HG03103 (cell line): Measurements from ENCODE around the gene REEP1.

Source experiments
- ATAC-seq: cut with Tn5 transposase; IDR thresholded peaks from one replicate; pipeline ENCODE4 v1.9.1; 2021; ENCODE audit warnings: low read depth; ENCODE audit not compliant: unreplicated experiment

The REEP1 gene

GRCh38 chr2:86308984-86309695 lies 28.3 kb downstream of the REEP1 start:
- ATAC-seq, result no peak

- ATAC-seq, result no peak
These were observed 29.1 kb downstream of the REEP1 start for GRCh38 chr2:86308356-86308755.

- ATAC-seq, result no peak
These were observed 30.0 kb downstream of the REEP1 start for GRCh38 chr2:86307431-86307830.

GRCh38 chr2:86305915-86306254 lies 31.5 kb downstream of the REEP1 start:
- ATAC-seq, result no peak

GRCh38 chr2:86305195-86305914 lies 32.1 kb downstream of the REEP1 start:
- no peak for ATAC-seq

GRCh38 chr2:86304416-86304815 lies 33.0 kb downstream of the REEP1 start:
- ATAC-seq, result no peak

- ATAC-seq, result no peak
These were observed 35.1 kb downstream of the REEP1 start for GRCh38 chr2:86302320-86302719.

GRCh38 chr2:86301711-86302202 lies 35.7 kb downstream of the REEP1 start:
- ATAC-seq, result no peak

GRCh38 chr2:86301009-86301408 lies 36.4 kb downstream of the REEP1 start:
- no peak for ATAC-seq

- ATAC-seq, result no peak
These were observed 36.9 kb downstream of the REEP1 start for GRCh38 chr2:86300496-86300895.

GRCh38 chr2:86298411-86299390 lies 38.7 kb downstream of the REEP1 start:
- ATAC-seq, result no peak

GRCh38 chr2:86297382-86298147 lies 39.9 kb downstream of the REEP1 start:
- ATAC-seq, result no peak

- ATAC-seq, result no peak
These were observed 40.5 kb downstream of the REEP1 start for GRCh38 chr2:86296947-86297346.

- no peak for ATAC-seq
These were observed 42.4 kb downstream of the REEP1 start for GRCh38 chr2:86295066-86295465.

- no peak for ATAC-seq
These were observed 43.8 kb downstream of the REEP1 start for GRCh38 chr2:86293612-86294011.

- ATAC-seq, result no peak
These were observed 44.6 kb downstream of the REEP1 start for GRCh38 chr2:86292571-86293515.

GRCh38 chr2:86291328-86291662 lies 46.1 kb downstream of the REEP1 start:
- no peak for ATAC-seq

- ATAC-seq, result no peak
These were observed 46.7 kb downstream of the REEP1 start for GRCh38 chr2:86290596-86291327.

- ATAC-seq, result no peak
These were observed 50.9 kb downstream of the REEP1 start for GRCh38 chr2:86286516-86286915.
